ENCODE results near the gene BEX4.

GRCh38 chrX:103254171-103254824, 39.4 kb downstream of the BEX4 start:
- TF ChIP-seq CTCF (IDR thresholded peaks at IDR 0.05) (no peak), POLR2A (IDR thresholded peaks at IDR 0.05) (no peak)
